Activated CD4-positive, alpha-beta T cell treated with anti-CD3 and anti-CD28 coated beads for 4 hours (primary cell): ENCODE measurements around the gene CBX7.
A peak's percentile ranks its signal among the peaks of the same experiment; 100 is the strongest.

Source experiments
- DNase-seq, 2 donors: peaks; one replicate each; pipeline ENCODE4 v3.0.0-alpha.2; 2020

CBX7 gene

DNA sequence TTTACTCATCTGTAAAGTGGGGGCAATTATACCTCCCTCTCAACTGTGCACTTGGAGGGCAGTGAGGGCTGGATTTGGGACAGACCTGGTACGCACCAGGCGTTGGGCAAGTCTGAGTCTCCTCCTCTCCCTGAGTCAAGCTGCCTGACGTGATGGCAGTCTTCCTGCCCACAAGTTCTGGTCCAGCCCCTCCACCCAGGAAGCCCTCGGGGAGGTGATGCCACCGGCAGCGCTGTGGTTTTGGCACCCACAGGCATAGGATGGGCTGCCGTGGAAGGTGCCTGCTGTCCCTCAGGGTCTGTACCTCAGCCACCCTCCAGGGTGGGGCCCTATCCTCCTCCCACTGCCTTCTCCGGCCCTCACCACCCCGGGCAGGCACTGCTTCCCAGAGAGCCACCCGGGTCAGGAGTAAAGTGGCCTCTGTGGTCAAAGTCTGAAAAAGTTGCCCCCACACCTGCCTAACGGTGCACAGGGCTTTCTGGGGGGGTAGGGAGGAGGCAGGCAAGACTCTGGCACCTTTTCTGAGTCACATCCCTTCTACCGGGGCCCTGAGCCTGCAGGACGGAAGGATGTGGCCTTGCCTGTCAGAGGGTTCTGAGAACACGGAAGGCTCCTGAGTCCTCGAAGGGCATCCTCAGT lies 61.9 kb downstream of the CBX7 start:
- DNase-seq = peak; percentile 75 to 83

DNA sequence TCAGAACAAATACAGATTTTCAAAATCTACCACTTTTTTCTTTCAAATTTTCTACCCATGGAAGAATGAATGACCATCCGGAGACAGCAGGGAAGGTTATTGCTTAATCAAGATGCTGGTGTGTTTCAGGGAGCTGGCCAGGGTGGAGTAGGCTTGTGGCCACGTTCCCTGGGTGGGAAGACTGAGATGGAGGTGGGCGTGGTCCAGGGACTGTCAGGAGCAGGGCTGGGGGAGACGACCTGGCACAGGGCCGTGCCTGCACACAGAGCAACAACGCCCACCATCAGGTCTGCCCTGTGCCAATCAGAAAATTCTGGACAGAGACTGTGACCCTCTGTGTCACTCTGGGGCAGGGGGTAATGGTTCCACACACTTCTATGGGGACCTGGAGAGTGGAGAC lies 62.6 kb downstream of the CBX7 start:
- no peak for DNase-seq

DNA sequence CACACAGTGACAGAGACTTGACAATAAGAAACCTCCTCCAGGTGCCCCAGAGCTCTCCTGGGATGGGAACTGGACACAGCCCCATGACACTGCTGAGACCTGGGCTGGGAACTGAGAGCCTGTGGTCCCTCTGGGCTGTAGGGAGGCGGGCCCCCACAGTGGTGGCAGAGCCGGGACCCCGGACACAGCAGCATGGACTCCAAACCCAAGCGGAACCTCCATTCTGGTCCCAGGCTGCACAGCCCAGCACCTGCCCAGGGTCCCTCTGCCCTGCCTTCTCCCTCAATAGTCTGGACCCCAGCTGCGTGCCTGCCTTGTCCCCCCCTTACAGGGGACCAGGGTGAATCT lies 63.8 kb downstream of the CBX7 start:
- DNase-seq = no peak

DNA sequence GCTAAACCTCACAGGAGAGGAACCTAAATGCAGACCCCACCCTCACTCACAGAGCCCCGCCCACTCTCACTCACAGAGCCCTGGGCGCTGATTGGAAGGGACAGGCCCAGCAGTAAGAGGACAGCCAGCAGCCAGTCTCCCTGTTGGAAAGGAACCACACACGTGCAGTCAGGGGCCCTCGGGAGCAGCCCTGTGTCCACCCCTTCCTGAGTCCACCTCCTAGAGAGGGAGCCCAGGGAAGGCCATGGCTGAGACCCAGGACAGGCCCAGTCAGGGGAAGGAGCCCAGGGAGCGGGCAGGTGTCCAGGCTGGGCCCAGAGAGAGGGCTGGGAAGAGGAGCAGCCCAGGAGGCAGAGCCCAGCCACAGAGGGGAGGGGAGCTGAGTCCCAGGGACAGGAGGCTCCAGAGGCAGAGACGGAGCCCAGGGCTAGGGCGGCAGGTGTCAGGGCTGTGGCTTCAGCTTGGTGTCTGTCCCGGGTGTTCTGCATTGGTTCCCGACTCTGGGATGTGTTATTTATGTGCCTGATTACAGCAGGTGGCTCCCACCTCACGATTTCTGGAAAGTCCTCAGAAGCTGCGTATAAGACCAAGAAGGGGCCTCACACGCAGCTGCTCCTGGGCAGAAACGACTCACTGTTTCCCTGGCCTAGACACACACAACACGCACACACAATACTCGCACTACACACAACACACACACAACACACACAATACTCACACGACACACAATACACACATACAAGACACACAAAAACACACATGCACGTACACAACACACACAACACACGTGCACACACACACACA lies 64.4 kb downstream of the CBX7 start:
- no peak for DNase-seq

DNA sequence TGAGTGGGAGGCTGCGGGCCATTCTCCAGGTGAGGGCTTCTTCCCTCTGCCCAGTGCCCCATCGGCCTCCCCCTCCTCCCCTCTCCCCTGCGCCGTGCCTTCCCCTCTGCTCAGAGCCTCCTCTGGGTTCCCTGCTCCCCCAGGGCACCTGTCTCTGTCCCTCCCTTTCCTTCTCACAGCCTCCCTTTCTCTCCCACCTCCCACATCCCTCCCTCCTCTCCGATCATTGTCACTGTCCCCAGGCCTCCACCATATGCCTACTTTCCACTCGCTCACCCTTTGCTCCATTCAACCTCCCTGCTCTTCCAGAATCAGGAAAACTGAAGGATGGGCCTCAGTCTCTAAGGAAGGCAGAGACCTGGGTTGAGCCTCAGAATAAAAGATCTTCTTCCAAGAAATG lies 65.4 kb downstream of the CBX7 start:
- DNase-seq = no peak

DNA sequence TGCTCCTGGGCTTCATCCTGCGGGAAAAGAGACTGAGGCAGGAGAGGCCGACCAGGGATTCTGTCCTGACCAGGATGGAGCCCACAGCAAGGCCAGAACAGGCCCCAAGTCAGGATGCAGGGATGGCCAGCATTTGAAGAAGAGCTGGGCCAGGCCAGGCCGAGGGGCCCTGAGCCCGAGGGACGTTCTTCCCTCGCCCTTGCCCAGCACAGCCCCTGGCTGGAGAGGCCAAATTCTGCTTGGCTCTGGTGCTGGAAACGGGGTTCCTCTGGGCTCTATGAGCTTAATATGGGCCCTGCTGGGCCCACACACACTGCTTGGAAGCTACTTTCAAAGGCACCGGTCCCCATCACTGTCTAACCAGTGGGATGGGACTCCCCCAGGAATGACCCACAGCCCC lies 67.8 kb downstream of the CBX7 start:
- no peak for DNase-seq

DNA sequence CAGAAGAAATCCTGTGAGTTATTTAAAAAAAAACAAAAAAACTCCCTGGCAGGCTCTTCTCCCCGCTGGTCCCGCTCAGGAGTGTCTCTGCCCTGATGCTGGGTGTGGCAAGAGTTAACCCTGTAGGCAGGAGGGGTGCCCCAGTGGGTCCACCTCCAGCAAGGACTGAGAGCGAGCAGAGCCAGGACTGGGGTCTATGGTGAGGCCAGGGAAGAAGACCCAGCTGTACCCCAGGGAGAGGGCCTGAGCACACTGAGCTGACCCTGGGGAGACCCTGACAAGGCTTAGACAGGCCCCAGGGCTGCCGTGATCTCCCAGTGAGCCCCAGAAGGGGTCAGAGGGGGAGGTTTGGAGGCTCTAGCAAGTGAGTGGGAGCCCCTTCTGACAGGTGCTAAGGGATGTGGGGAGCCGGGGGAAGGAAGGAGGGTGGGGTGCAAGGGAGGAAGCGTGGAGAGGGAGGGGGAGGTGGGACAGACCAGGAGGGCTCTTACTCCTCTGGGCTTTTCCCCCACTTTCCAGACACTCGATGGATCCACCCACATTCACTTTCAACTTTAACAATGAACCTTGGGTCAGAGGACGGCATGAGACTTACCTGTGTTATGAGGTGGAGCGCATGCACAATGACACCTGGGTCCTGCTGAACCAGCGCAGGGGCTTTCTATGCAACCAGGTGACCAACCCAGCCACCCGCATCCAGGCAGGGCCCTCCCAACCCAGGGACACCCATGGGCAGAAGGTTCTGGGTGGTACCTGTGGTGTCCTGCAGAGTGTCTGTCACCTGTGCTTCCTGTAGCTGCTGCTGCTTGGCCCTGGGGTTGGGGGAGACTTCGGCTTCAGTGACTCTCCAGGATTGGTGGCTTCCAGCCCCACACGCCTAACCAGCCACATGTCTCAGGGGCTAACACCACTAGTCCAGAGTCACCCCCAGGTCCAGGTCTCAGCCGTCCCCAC lies 69.0 kb downstream of the CBX7 start:
- DNase-seq = no peak

DNA sequence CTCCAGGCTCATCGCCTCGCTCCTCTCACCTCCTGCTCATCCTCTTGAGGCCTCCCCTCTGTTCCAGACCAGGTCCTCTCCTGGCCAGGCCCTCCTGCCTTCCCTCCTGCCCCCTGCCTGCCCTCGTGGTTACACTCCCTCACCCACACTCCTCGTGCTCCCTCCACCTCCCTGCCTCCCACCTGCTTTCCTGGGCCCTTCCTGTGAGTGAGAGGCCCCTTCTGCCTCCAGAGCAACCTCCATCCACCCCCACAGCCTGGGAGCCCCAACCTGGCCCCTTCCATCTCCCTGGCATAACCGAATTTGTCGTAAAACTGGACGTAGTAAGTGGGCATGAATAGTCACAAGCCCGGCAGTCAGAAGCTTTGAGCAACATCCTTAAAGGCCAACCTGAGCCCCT lies 70.9 kb downstream of the CBX7 start:
- no peak for DNase-seq

DNA sequence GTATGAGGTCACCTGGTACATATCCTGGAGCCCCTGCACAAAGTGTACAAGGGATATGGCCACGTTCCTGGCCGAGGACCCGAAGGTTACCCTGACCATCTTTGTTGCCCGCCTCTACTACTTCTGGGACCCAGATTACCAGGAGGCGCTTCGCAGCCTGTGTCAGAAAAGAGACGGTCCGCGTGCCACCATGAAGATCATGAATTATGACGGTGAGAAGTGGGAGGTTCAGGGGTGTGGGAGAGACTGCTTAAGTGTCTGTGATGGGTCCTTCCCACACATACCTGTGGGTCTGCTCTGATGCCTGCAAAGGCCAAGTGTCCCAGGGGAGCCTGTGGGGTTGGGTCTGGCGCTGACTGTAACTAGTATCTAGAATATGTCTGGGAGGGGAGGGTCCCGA lies 71.5 kb downstream of the CBX7 start:
- DNase-seq = no peak
